Kidney glomerular epithelial cell (primary cell): Measurements from ENCODE around the gene ATXN7L1.

Experiments used
- DNase-seq: peaks from one replicate; lab custom pipeline; 2025; lab: John Stamatoyannopoulos, UW

The ATXN7L1 gene

DNA sequence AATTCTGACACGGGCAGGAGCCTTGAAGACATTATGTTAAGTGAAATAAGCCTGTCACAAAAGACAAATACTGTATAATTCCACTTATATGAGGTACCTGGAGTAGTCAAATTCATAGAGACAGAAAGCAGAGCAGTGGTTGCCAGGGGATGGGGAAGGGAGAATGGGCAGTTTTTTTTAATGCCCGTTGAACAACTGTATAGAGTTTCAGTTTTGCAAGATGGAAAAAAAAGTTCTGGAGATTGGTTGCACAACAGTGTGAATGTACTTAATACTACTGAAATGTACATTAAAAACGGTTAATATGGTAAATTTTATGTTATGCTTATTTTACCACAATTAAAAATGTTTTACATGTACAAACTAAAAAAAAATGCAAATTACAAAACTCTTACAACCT lies 231.5 kb downstream of the ATXN7L1 start:
- no peak for DNase-seq

DNA sequence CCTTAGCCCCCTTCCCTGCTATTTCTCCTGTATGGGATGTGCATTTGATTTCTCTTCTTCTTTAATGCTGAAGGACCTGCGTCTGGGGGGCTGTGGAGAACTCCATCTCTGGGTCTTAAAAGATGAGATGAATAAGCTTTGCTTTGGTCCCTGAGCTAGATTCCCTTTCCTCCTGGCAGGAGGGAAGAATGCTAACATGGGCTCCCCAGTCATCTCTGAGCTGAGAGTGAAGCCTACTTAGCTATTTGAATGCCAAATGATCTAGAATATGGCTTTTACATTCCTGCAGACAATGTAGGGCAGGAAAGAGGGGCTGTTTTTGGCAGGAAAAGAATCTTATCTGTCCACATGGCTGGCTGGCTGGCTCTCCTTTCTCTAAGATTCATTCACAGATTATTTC lies 232.5 kb downstream of the ATXN7L1 start:
- no peak for DNase-seq

DNA sequence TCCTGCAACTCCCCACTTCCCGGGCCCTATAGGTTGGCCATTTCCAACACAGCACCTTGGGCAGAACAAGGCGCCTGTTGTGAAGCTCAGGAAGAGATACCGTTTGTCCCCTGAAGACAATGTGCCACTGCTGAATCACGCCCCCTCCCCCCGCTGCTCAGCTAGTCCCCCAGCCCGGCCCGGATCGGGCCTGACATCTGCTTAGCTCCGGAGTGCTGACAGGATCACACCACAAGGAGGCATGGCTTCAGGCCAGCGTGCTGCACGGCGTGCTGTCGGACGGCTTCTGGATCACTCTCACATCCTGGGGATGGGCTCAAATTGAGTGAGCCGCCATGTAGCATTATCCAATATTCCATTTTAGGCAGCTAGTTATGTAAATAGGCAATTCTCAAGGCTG lies 233.0 kb downstream of the ATXN7L1 start:
- no peak for DNase-seq

DNA sequence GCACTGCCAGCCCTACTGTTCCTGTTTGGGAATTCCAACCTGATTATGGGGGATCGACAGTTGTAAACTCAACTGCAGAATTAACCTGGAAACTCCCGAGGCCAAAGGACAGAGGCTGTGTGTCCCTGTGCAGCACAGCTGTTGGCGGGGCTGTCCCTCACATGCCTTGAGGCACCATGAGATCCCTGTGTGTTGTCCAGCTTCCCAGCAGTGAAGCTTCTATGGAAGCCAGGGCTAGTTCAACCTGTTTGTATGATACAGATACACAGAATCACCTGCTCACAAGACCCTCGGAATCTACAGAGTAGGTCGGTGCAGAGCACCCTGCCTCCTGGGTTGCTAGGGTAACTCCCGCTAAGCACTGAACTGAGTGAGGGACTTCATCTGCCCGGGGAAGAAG lies 234.1 kb downstream of the ATXN7L1 start:
- DNase-seq = no peak

DNA sequence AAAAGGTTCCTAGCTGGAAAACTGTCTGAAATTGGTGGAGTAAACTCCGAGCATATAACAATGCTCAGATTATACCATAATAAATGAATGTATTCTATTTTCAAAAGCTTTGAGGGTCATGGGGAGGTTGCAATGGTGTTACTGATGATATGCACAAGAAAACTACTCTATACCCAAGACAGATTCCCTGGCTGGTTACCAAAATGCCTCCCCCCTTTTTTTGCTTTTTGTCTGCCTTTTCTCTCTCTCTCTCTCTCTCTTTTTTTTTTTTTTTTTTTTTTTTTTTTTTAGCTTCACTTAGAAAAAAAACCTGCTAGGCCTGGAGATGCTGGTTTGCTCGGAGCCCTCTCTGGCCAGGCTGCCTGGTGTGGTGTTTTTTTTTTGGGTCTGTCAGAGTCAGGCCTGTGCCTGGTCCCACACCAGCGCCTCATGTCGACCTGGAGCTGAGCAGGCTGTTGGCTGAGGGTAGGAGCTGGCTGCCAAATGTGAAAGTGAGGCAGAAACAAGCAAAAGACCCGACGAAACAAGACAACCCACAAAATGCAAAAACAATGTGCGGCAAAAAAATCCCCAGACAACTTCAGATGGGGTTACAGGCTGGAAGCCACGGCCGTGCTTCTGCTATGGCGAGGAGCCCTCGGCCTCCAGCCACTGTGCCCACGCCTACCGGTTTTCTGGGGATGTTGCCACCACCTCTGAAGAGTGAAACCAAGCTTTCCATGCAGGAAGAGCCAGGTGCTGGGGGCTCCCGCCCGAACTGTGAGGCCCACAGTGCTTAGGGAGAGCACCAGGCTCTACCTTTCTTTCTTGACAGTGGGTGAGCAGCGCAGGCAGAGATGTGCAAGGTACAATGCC lies 235.2 kb downstream of the ATXN7L1 start:
- DNase-seq = no peak

DNA sequence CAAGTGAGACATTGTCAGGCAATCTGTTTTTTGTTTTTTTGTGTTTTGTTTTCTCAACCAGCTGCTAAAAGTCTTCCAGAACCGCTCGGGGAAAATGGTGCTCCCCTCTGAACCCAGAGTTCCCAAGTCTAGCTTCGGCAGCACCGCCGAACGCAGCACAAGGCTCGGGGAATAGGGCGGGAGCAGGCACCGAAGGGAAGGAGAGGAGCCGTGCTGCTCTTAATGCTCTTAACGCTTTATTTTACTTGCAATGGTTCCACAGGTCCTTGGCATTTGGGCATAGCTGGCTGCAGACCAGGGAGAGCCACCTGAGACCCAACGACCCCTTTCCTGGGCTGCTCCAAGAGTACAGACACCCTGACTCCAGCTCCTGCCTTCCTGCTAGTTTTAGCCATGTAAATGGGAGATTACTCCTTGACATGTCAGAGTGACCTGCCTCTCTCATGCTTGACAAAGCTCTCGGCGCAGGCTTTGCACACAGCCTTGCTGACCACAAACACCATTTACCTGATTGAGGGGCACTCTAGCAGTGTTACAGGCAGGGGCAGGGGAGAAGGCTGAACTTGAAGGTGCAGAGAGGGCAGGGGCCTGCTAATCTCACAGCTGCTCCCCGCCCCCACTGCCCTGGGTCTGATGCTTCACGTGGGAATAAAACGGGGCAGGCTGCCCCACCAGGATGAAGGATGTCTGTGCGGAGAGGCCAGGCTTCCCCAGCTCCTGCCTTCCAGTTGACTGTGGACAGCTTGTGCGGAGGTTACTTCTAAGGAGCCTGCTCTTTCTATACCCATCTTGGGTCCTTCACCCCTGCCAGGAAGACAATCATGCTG lies 236.5 kb downstream of the ATXN7L1 start:
- DNase-seq = no peak

DNA sequence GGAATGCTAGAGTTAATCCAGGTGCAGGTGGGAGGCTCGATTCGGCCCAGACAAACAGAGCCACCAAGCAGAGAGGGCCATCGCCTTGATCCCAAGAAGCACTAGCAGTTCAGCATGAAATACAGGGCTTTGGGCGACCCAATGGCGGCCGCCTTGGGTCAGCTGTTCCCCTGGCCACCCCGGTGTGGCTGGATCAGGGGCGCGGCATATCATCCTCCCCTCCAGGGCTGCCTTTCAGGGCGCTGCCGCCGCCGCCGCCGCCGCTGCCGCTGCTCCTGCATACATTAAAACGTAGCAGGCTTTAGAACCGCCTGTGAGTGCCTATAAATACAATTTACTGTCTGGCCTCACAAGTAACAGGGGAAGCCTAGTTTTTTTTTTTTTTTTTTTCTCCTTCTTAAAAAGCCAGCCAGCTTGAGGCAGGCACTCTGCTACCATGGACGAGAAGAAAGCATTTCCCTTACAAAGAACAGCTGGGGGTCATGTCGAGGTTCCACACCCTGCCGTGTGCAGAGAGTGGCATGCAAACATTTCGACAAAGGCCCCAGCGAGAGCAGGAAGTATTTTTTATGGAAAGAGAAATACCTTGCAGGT lies 237.4 kb downstream of the ATXN7L1 start:
- no peak for DNase-seq

DNA sequence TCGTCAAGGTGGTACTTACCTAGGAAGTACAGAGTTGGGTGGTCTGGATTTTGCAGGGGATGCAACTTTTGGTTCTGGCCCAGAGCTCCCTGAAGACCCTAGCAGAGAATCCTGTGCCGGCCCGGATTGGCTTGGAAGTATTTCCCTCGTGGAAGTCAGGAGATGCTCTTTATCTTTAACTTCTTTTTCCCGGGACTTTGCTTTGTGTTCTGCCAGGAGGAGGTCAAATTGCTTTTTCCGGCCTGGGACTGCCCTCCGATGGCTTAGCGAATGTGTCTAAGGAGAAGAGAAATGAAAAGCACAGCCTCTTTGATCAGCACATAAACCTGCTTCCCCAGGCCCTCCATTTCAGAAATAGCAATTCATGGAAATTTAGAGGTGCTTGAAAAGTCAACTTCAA lies 238.1 kb downstream of the ATXN7L1 start:
- DNase-seq = no peak

DNA sequence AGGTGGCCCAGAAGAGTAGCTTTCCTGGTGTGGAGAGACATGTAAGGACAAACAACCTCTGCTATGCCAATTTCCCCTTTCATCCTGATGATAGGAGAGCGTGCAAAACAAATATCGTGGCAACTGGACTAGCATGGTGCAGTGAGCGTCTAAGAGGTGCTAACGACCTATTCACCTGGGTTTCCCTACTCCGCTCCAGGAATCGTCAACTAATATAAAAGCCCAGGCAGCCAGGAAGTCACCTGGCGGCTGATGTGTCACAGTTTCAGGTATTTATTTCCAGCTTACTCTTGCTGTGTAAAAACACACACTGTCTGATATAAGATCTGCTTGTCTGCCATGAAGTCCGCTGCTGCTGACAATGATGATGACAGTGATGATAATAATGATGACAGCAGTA lies 238.6 kb downstream of the ATXN7L1 start:
- DNase-seq = no peak

DNA sequence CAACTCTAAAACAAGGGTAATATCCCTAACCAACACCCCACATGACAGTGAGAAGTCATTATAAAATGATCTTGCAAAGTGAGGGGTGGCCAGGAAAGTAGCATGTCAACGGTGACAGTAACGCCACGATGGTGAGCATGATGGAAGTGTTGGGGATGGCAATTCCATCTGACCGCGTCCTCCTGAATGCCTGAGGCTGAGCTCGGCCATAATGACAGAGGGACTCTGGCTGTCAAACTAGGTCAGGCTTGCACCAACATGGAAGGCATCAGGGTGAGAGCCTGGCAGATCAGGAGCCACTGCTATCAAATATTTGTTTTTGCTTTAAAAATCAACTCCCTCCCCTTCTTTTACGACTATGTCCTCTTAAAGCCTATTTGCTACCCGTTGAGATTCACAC lies 239.4 kb downstream of the ATXN7L1 start:
- DNase-seq = no peak

DNA sequence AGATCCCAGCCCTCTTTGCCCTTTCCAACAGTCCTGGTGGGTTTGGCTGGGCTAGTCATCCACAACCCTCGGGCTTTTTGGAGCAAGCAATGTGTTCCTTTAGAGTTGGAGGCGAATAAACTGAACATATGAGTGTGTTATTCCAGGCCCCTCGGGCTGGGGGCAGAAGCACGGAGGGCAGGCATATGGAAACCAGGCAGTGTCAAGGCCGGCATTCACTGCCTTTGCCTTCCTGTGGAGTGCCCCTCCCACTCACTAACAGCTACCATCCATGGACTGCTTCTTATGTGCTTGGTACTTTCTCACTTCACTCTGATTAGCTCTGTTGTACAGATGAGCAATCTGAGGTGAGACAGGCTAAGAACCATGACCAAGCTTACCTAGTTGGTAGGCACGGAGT lies 241.2 kb downstream of the ATXN7L1 start:
- no peak for DNase-seq

DNA sequence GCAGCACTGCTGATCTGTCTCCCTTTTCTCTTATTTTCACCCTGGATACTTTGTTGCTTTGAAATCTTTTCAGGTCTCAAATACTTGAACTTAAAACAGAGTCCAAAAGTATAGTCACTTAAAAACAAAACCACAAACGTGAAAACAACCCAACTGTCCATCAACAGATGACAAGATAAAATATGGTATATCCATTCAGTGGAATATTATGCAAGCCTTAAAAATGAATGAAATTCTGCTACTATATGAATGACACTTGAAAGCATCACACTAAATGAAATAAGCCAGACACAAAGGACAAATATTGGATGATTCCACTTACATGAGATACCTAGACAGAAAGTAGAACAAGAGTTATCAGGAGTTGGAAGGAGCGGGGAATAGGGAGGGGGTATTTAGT lies 250.4 kb downstream of the ATXN7L1 start:
- DNase-seq = no peak

DNA sequence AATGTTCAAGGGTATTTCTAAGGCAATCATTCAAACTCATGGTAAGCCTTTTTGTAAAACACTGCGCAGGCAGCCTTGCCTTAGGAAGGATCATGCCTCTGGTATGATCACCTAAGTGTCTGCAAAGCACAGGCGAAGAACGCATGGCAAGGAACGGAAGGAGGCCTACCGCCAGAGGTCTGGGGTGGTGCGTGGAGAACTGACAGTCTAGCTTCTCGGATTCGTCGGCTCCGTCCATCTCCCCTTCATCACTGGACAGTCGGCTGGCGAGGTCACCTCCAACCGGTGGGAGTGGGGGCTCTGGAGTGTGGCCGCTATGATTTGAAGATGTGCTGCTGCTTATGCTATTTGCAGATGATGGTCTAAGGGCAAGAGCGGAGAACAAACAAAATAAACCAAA lies 252.5 kb downstream of the ATXN7L1 start:
- DNase-seq = no peak

DNA sequence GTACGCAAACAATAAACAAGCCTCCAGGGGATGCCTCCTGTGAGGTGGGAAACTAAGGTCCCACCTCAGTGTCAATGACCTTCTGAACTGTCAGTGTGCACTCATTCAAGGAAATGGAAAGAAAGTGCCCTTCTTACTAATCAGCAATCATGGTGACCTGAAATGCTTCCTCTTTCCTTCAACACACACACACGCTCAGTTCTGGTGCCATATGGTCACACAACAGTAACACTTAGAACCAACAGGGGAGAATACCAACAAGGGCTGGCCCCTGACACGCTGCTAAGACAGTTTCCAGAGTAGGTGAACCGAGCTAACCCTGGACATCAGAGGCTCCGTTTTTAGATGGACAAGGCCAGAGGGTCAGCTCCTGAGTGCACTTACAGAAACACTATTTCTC lies 253.0 kb downstream of the ATXN7L1 start:
- no peak for DNase-seq

DNA sequence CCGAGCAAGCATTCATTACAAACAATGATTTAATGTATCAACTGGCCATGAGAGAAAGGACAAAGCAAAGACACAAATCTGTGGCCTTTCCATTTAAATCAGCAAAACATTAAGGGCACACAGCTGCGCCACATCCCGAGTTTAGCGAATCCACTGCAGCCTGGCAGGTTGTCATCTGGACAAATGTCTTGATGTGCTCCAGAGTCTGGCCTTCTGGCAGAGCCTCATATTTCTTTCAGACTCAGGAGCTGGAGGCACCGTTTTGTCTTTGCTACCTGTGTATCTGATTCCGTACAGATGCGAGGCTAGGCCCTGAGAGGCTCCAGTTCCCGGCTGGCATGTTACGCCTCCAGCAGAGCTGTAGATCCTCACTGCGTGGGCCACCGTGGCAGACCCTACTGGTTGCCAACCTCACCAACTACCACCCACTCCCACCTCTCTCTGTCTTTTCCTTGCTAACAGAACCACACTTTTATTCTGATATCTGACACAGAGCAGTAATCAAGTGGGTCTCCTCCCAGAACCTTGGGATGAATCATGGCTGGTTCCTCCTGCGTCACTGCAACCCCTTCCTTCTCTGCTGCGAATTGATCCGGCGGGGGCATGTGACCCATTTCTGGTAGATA lies 254.2 kb downstream of the ATXN7L1 start:
- no peak for DNase-seq

DNA sequence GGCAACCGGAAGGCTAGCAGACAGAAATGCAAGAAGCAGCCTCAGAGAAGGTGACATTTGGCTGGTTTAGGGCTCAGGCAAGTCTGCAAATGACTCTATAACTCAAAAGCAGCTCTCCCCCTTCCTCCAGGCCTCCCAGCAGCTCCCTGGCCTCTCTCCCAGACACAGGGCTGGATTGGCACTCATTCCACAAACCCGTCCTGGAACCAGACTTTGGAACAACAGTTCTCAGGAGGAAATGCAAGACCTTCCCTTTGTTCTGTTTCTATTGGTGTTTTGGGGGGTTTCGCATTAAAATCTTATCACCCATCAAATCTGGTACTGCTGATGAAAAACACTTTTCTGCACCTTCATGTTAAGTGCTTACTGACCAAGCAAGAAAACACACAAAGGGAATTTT lies 254.8 kb downstream of the ATXN7L1 start:
- DNase-seq = no peak

DNA sequence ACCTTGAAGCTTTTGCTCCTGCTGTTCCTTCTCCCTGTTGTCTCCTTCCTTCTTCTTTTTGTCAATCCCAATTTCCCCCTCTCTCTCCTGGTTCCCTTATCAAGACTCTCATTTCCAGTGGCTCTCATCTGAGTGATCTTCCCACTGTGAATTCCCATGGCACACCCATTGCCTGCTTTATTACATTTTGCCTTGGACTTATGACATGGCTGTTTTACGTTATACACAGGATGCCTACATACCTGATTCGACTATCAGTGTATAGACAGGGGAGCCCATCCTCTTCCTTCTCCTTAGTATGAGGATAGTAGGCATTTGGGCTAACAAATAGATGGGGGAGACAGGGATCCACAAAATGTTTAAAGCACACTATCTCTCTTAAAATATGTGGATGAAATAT lies 255.2 kb downstream of the ATXN7L1 start:
- no peak for DNase-seq

DNA sequence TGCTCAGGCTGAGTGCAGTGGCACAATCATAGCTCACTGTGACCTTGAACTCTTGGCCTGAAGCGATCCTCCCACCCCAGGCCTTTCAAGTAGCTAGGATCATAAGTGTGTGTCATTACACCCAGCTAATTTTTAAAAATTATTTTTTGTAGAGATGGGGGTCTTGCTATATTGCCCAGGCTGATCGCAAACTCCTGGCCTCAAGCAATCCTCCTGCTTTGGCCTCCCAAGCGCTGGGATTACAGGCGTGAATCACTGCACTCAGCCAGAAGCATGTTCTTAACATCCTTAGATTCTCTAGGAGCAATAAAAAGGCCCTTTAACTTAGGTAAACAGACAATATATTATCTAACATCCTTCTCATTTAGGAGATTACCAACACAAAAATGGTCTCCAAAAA lies 256.8 kb downstream of the ATXN7L1 start:
- DNase-seq = no peak

DNA sequence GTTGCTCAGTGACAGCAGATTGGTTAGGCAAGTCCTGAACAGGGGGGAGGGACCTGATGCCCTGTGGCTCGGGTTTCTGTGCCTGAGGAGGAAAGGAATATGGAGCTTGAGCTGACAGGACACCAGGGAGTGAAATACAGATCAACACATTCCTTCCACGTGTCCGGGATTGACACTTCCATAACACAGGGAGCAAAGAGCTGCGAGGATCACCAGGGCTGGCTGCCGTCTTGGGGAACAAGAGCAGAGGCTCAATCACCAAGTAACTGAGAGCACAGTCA lies 258.4 kb downstream of the ATXN7L1 start:
- no peak for DNase-seq

DNA sequence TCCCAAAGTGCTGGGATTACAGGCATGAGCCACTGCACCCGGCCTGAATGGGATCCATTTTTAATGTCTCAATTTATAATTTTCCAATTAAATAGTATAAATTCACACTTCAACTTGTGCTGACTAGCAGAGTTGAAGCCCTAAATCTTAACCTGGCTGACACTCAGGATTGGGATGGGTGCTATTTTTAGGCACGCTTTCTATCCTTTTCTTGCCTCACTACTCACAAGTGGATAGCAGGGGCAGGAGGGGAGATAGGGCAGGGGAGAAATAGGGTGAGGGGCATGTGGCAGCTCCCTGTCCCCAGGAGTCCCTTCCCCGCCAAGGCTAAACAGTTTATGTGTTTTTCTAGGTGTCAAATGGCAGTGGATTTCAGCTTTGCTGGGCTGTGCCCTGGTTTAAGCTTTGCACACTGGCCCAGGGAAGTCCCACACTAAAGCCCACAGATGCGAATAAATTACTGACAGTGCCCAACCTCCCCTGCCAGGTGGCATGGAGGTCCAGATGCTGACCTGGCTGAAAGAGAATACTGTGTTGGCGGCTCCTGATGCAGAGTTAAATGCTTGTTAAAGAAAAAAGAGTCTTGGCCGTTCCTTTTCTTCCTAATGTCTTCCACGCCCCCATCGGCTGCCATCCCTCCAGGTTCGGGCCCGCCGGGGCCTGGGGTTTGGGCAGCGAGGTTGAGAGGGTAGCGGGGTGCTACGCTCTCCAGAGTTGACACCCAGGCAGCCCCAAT lies 259.0 kb downstream of the ATXN7L1 start:
- no peak for DNase-seq

DNA sequence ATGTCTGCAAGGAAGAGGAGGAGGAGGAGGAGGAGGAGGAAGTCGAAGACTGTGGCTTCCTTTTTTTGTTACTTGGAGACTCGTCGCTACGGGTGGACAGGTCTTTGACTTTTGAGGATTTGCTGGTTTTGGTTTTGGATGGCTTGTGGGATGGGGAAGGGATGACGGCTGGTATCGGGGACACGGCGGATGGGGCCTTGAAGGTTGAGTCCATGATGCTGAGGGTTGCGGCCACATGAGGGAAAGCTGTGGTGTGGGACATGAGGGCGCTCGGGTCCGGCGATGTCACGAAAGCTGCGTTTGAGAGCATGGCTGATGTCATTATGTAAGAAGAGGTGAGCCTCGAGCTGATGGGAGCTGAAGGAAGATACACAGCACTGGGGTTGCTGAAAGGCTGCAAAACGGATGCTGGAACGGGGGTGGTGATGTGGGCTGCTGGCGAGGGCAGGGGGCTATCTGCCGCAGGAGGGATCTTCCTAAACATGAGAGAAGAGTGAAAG lies 262.0 kb downstream of the ATXN7L1 start:
- no peak for DNase-seq
